HCT116 (cell line): ENCODE data around the gene PPP2R5C.

ENCODE experiments used
- ATF3 ChIP-seq: IDR thresholded peaks from 2 replicates; pipeline ENCODE4 v1.6.1; 2012
- CBX3 ChIP-seq: IDR thresholded peaks from 2 replicates; pipeline ENCODE4 v1.6.1; 2012; ENCODE audit warnings: low read depth
- CTCF ChIP-seq, 3 experiments: fragments of 200-600 bp in 1 of 3; sonication (generic) in 1 of 3; IDR thresholded peaks in 2 of 3; conservative IDR thresholded peaks in 1 of 3; 2 replicates each; pipeline ENCODE4 v1.5.1; 2012 to 2017; ENCODE audit warnings: low read depth in 2 of 3, low read length in 2 of 3, antibody characterized with exemption in 1 of 3, borderline replicate concordance in 1 of 3, control low read depth in 1 of 3, mild to moderate bottlenecking in 1 of 3, mixed read lengths in 1 of 3, mixed run types in 1 of 3, moderate library complexity in 1 of 3; ENCODE audit not compliant: insufficient read depth in 1 of 3
- EZH2 ChIP-seq: fragments of 200-600 bp; sonication (generic); IDR thresholded peaks from 2 replicates; pipeline ENCODE4 v1.6.1; 2017; ENCODE audit warnings: antibody characterized with exemption, mixed run types
- MAX ChIP-seq: IDR thresholded peaks from 2 replicates; pipeline ENCODE4 v1.6.1; 2012
- POLR2A ChIP-seq: IDR thresholded peaks from 2 replicates; pipeline ENCODE4 v1.7.0; 2011; ENCODE audit warnings: borderline replicate concordance; ENCODE audit not compliant: insufficient read depth, insufficient read length; ENCODE audit errors: extremely low read depth
- POLR2AphosphoS5 ChIP-seq: IDR thresholded peaks from 2 replicates; pipeline ENCODE4 v1.6.1; 2011; ENCODE audit warnings: mild to moderate bottlenecking, low read depth, low read length, moderate library complexity
- RAD21 ChIP-seq: IDR thresholded peaks from 2 replicates; pipeline ENCODE4 v1.6.1; 2012; ENCODE audit warnings: low read depth, mild to moderate bottlenecking
- TCF7L2 ChIP-seq: IDR thresholded peaks from 2 replicates; pipeline ENCODE4 v1.7.0; 2011; ENCODE audit warnings: borderline replicate concordance, inconsistent platforms; ENCODE audit not compliant: insufficient read depth, insufficient read length; ENCODE audit errors: extremely low read depth
- ZNF274 ChIP-seq: fragments of 200-500 bp; sonication (Bioruptor generic); IDR thresholded peaks from 2 replicates; pipeline ENCODE4 v1.6.1; 2014; ENCODE audit warnings: mild to moderate bottlenecking, low read depth, low read length, inconsistent platforms
- TF ChIP-seq, protein P1 (sequence below): IDR thresholded peaks from 2 replicates; pipeline ENCODE4 v1.6.1; 2012; ENCODE audit warnings: low read depth
- TF ChIP-seq, protein P2 (sequence below): IDR thresholded peaks from 2 replicates; pipeline ENCODE4 v1.6.1; 2011; ENCODE audit warnings: mild to moderate bottlenecking, low read length, moderate library complexity; ENCODE audit not compliant: insufficient replicate concordance; ENCODE audit errors: extremely low read depth

GRCh38 chr14:101728367-101728742 lies 33.2 kb upstream of the PPP2R5C start:
- TF ChIP-seq EZH2 (no peak), CTCF (IDR thresholded peaks at IDR 0.05 in 2 of 3, conservative IDR thresholded peaks at IDR 0.05 in 1 of 3; ENCODE audit: borderline replicate concordance in 1 of 3, insufficient read depth in 1 of 3, low read depth in 2 of 3, low read length in 2 of 3) (no peak), POLR2AphosphoS5 (no peak), TCF7L2 (no peak), POLR2A (no peak), RAD21 (no peak), MAX (no peak), CBX3 (no peak), ATF3 (no peak), ZNF274 (no peak)
- TF ChIP-seq, protein P1, sequence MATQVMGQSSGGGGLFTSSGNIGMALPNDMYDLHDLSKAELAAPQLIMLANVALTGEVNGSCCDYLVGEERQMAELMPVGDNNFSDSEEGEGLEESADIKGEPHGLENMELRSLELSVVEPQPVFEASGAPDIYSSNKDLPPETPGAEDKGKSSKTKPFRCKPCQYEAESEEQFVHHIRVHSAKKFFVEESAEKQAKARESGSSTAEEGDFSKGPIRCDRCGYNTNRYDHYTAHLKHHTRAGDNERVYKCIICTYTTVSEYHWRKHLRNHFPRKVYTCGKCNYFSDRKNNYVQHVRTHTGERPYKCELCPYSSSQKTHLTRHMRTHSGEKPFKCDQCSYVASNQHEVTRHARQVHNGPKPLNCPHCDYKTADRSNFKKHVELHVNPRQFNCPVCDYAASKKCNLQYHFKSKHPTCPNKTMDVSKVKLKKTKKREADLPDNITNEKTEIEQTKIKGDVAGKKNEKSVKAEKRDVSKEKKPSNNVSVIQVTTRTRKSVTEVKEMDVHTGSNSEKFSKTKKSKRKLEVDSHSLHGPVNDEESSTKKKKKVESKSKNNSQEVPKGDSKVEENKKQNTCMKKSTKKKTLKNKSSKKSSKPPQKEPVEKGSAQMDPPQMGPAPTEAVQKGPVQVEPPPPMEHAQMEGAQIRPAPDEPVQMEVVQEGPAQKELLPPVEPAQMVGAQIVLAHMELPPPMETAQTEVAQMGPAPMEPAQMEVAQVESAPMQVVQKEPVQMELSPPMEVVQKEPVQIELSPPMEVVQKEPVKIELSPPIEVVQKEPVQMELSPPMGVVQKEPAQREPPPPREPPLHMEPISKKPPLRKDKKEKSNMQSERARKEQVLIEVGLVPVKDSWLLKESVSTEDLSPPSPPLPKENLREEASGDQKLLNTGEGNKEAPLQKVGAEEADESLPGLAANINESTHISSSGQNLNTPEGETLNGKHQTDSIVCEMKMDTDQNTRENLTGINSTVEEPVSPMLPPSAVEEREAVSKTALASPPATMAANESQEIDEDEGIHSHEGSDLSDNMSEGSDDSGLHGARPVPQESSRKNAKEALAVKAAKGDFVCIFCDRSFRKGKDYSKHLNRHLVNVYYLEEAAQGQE: no peak
- TF ChIP-seq, protein P2, sequence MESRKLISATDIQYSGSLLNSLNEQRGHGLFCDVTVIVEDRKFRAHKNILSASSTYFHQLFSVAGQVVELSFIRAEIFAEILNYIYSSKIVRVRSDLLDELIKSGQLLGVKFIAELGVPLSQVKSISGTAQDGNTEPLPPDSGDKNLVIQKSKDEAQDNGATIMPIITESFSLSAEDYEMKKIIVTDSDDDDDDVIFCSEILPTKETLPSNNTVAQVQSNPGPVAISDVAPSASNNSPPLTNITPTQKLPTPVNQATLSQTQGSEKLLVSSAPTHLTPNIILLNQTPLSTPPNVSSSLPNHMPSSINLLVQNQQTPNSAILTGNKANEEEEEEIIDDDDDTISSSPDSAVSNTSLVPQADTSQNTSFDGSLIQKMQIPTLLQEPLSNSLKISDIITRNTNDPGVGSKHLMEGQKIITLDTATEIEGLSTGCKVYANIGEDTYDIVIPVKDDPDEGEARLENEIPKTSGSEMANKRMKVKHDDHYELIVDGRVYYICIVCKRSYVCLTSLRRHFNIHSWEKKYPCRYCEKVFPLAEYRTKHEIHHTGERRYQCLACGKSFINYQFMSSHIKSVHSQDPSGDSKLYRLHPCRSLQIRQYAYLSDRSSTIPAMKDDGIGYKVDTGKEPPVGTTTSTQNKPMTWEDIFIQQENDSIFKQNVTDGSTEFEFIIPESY: no peak
